GM12801 (cell line): ENCODE measurements around the gene GALR1.

Experiments used
- CTCF ChIP-seq: IDR thresholded peaks from one replicate; pipeline ENCODE4 v1.5.1; 2011; ENCODE audit warnings: control low read depth; ENCODE audit not compliant: insufficient read length; ENCODE audit errors: extremely low read depth

GALR1 gene

GRCh38 chr18:77223653-77224052, 26.0 kb upstream of the GALR1 start:
- no peak for TF ChIP-seq CTCF

- no peak for TF ChIP-seq CTCF
Observed at GRCh38 chr18:77230645-77231044, 19.0 kb upstream of the GALR1 start.

- TF ChIP-seq CTCF, result no peak
Observed at GRCh38 chr18:77234504-77235365, 14.9 kb upstream of the GALR1 start.

- no peak for TF ChIP-seq CTCF
Observed at GRCh38 chr18:77248873-77249568, 627 bp upstream of the GALR1 start.

GRCh38 chr18:77250501-77250925, 865 bp downstream of the GALR1 start:
- TF ChIP-seq CTCF, result no peak

- TF ChIP-seq CTCF, result no peak
Observed at GRCh38 chr18:77250926-77251729, 1.5 kb downstream of the GALR1 start.

GRCh38 chr18:77251730-77252050, 2.0 kb downstream of the GALR1 start:
- no peak for TF ChIP-seq CTCF
